Measurements from ENCODE around the gene CARM1. TPM values are rescaled to one million over a fixed set of nuclear protein-coding genes. Genes with fewer than 3 reads are reported as not detected.
"Not testable (repeated sequence)": the region's sequence is repeated elsewhere in the genome, so short reads cannot be mapped to it uniquely, and the experiment has no call there.

The CARM1 gene
- total and polyA plus RNA-seq, 5 donors: 30.8 to 37.2 (median 32.6) TPM

DNA sequence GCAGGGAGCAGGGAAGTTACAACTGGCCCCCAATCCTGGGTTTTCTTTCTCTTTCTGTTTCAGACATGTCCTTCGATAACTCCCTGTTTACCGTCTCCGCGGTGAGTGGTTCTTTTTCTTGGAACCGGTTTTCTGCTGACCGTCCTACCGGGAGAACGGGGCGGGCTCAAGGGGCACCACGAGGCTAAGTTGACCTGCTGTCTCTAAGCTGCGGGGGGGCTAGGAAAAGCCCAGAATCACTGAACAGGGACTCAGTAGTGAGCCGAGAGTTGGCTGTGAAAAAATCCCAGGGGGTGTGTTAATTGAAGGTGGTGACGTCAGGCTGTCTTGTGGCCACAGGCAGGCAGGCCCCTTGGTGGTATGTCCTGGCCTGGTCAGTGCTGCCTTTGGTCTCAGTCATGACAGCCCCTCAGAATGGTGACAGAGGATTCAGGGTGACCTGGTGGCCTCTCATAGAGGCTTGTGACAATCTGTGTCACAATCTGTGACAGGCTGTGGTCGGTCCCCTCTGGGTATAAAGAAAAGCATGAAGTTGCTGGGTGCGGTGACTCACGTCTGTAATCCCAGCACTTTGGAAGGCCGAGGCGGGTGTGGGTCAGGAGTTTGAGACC is 8.1 kb upstream of the CARM1 start:
- Histone ChIP-seq H3K27ac (ENCODE audit: low read length) (no peak overlapping the region), H3K4me3 (ENCODE audit: low read length) (no peak overlapping the region), H3K4me1 (ENCODE audit: control insufficient read depth, insufficient read depth, low read length) (peaks cover 2% of the 10 kb centered on the region), H3K9me3 (ENCODE audit: control insufficient read depth, low read length) (no peaks in the 10 kb centered on the region), H3K27me3 (ENCODE audit: control insufficient read depth, insufficient read depth) (no peaks in the 10 kb centered on the region)
- intact Hi-C loops (cut with DNase I): loop anchor here in 3 of 4 donors (10.0 kb wide), 3 partner anchors 78 to 148 kb away; partner anchors contain the start of gene DNM2 (in 3 of the 3)
- peak; percentile 10 to 45 for ATAC-seq
- 62% methylated on average over 18 of the region's 18 CpGs for WGBS
- peak in 2 of 3 donors; percentile 39 to 55 for DNase-seq

DNA sequence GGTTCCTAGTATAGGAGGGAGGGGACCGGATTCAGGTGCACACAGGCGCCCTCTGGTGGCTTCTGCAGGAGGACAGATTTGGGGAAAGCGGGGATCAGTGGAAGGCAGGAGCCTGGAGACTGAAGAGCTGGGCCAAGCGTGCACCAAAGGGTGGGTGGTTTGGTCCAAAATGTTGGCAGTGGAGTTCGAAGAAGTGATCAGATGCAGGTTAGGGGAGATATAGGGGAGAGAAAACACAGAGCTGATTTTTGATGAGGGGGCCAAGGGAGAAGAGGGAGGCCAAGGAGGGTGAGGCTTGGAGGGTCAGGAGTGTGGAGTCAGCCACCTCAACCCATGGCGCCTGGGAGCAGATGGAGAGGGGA is 6.8 kb upstream of the CARM1 start:
- WGBS: 12% methylated on average over 6 of the region's 6 CpGs
- intact Hi-C loops (cut with DNase I): loop anchor here in 3 of 4 donors (10.0 kb wide), 3 partner anchors 80 to 150 kb away; partner anchors contain the start of gene DNM2 (in 3 of the 3)
- no peaks in the 10 kb centered on the region for H3K27me3 ChIP-seq (ENCODE audit: control insufficient read depth, insufficient read depth)
- peaks cover 2% of the 10 kb centered on the region for H3K4me1 ChIP-seq (ENCODE audit: control insufficient read depth, insufficient read depth, low read length)
- DNase-seq: peak; percentile 82 to 95 (median 94)
- no peaks in the 10 kb centered on the region for H3K9me3 ChIP-seq (ENCODE audit: control insufficient read depth, low read length)
- H3K4me3 ChIP-seq (ENCODE audit: low read length): no peak overlapping the region
- ATAC-seq: peak; percentile 75 to 76
- no peak overlapping the region for H3K27ac ChIP-seq (ENCODE audit: low read length)

GRCh38 chr19:10866495-10866894 is 4.9 kb upstream of the CARM1 start:
- H3K27me3 ChIP-seq (ENCODE audit: control insufficient read depth, insufficient read depth): no peaks in the 10 kb centered on the region
- DNase-seq (no peak), ATAC-seq (no peak)
- no peak overlapping the region for H3K4me3 ChIP-seq (ENCODE audit: low read length)
- intact Hi-C loops (cut with DNase I): loop anchor here (5.0 to 10.0 kb wide), 5 partner anchors 82 to 152 kb away; partner anchors contain the start of gene DNM2 (in 4 of the 4)
- H3K27ac ChIP-seq (ENCODE audit: low read length): no peak overlapping the region
- WGBS: 88% methylated on average over 10 of the region's 10 CpGs
- peaks cover 2% of the 10 kb centered on the region for H3K4me1 ChIP-seq (ENCODE audit: control insufficient read depth, insufficient read depth, low read length)
- H3K9me3 ChIP-seq (ENCODE audit: control insufficient read depth, low read length): no peaks in the 10 kb centered on the region

GRCh38 chr19:10868872-10869547 is 2.3 kb upstream of the CARM1 start:
- H3K27ac ChIP-seq (ENCODE audit: low read length): no peak overlapping the region
- no peaks in the 10 kb centered on the region for H3K27me3 ChIP-seq (ENCODE audit: control insufficient read depth, insufficient read depth)
- DNase-seq (no peak), ATAC-seq (no peak)
- peaks cover 2% of the 10 kb centered on the region for H3K4me1 ChIP-seq (ENCODE audit: control insufficient read depth, insufficient read depth, low read length)
- WGBS: 92% methylated on average over 10 of the region's 10 CpGs
- intact Hi-C loops (cut with DNase I): loop anchor here (5.0 to 10.0 kb wide), 5 partner anchors 84 to 154 kb away; partner anchors contain the start of gene DNM2 (in 4 of the 4)
- no peak overlapping the region for H3K4me3 ChIP-seq (ENCODE audit: low read length)
- H3K9me3 ChIP-seq (ENCODE audit: control insufficient read depth, low read length): no peaks in the 10 kb centered on the region

DNA sequence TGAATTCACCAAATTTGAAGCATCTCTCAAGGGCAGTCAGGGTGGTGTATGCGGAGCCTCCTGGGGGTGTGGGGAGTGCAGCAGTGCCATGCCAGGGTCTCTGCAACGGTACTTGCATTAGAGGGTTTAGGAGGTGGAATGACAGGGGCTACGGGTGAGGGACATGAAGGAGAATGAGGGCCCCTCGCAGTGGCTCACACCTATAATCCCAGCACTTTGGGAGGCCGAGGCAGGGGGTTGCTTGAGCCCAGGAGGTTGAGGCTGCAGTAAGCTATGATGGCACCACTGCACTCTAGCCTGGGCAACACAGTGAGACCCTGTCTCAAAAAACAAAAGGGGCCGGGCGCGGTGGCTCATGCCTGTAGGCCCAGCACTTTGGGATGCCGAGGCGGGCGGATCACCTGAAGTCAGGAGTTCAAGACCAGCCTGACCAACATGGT is 1.5 kb upstream of the CARM1 start:
- H3K9me3 ChIP-seq (ENCODE audit: control insufficient read depth, low read length); ATAC-seq; H3K4me3 ChIP-seq (ENCODE audit: low read length); H3K4me1 ChIP-seq (ENCODE audit: control insufficient read depth, insufficient read depth, low read length); H3K27ac ChIP-seq (ENCODE audit: low read length); H3K27me3 ChIP-seq (ENCODE audit: control insufficient read depth, insufficient read depth): not testable (repeated sequence)
- 94% methylated on average over 11 of the region's 11 CpGs for WGBS
- peak; percentile 56 to 74 (median 73) for DNase-seq
- intact Hi-C loops (cut with DNase I): loop anchor here (2.0 to 10.0 kb wide), 8 partner anchors 35 to 155 kb away; partner anchors contain the start of genes DNM2 (in 4 of the 4), TIMM29 (in 3 of the 4) and YIPF2 (in 3 of the 4)

- DNase-seq (no peak), ATAC-seq (peak; percentile 9 to 32)
- WGBS: 3% methylated on average over 21 of the region's 22 CpGs
- Histone ChIP-seq H3K4me1 (ENCODE audit: control insufficient read depth, insufficient read depth, low read length) (no peaks in the 10 kb centered on the region), H3K9me3 (ENCODE audit: control insufficient read depth, low read length) (no peaks in the 10 kb centered on the region), H3K4me3 (ENCODE audit: low read length) (peak overlapping the region; percentile 25), H3K27me3 (ENCODE audit: control insufficient read depth, insufficient read depth) (no peaks in the 10 kb centered on the region), H3K27ac (ENCODE audit: low read length) (peak overlapping the region; percentile 13)
- intact Hi-C loops (cut with DNase I): loop anchor here in 3 of 4 donors (2.0 to 10.0 kb wide), 3 partner anchors 36 to 57 kb away; partner anchors contain the start of genes TIMM29 (in 3 of the 3) and YIPF2 (in 3 of the 3)
Observed at GRCh38 chr19:10870501-10870954, 825 bp upstream of the CARM1 start.

DNA sequence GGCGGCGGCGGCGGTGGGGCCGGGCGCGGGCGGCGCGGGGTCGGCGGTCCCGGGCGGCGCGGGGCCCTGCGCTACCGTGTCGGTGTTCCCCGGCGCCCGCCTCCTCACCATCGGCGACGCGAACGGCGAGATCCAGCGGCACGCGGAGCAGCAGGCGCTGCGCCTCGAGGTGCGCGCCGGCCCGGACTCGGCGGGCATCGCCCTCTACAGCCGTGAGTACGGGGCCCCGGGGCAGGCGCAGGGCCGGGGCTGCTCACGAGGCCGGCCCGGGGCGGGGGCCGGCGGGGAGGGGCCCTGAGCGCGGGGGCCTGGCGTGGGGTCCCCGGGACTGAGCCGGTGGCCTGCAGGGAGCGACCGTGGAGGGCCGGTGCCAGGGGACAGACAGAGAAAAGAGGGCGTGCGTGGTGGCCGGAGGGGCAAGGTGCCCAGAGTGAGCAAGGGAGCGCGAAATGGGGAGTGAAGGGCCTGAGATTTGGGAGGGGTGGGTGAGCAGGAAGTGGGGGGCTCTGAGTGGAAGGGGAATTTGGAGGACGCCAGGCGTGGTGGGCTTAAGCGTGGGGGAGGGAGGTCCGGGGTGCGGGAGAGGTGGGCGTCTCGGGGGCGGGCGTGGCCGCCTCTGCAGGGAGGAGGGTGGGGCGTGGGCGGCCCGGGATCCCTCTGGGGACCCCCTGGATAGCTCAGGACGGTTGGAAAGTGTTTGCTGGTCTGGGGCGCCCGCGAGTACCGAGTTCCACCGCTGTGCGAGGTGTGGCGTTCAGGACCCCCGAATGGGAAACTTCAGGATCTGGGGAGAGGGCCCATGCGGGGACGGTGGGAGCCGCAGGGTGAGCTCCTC is 575 bp downstream of the CARM1 start:
- peaks cover 2% of the 10 kb centered on the region for H3K4me1 ChIP-seq (ENCODE audit: control insufficient read depth, insufficient read depth, low read length)
- DNase-seq (peak; percentile 64 to 85 (median 82)), ATAC-seq (peak in 1 of 2 donors; percentile 3)
- peak overlapping the region; percentile 98 for H3K4me3 ChIP-seq (ENCODE audit: low read length)
- H3K9me3 ChIP-seq (ENCODE audit: control insufficient read depth, low read length): no peaks in the 10 kb centered on the region
- whole genome bisulfite sequencing: under 1% methylated on average over 90 of the region's 90 CpGs
- H3K27ac ChIP-seq (ENCODE audit: low read length): peak overlapping the region; percentile 76
- no peaks in the 10 kb centered on the region for H3K27me3 ChIP-seq (ENCODE audit: control insufficient read depth, insufficient read depth)
- intact Hi-C loops (cut with DNase I): loop anchor here in 3 of 4 donors (2.0 to 10.0 kb wide), 3 partner anchors 37 to 55 kb away; partner anchors contain the start of genes TIMM29 (in 3 of the 3) and YIPF2 (in 3 of the 3)

- Histone ChIP-seq H3K9me3 (ENCODE audit: control insufficient read depth, low read length) (no peaks in the 10 kb centered on the region), H3K4me1 (ENCODE audit: control insufficient read depth, insufficient read depth, low read length) (peaks cover 2% of the 10 kb centered on the region), H3K4me3 (ENCODE audit: low read length) (peak overlapping the region; percentile 98), H3K27ac (ENCODE audit: low read length) (no peak overlapping the region), H3K27me3 (ENCODE audit: control insufficient read depth, insufficient read depth) (no peaks in the 10 kb centered on the region)
- intact Hi-C loops (cut with DNase I): loop anchor here in 3 of 4 donors (5.0 to 10.0 kb wide), 2 partner anchors 52 to 55 kb away; partner anchors contain the start of genes TIMM29 (in 3 of the 3) and YIPF2 (in 3 of the 3)
- 8% methylated on average over 16 of the region's 16 CpGs for WGBS
- ATAC-seq: no peak
- DNase-seq: no peak
Observed at GRCh38 chr19:10872546-10873107, 1.3 kb downstream of the CARM1 start.

DNA sequence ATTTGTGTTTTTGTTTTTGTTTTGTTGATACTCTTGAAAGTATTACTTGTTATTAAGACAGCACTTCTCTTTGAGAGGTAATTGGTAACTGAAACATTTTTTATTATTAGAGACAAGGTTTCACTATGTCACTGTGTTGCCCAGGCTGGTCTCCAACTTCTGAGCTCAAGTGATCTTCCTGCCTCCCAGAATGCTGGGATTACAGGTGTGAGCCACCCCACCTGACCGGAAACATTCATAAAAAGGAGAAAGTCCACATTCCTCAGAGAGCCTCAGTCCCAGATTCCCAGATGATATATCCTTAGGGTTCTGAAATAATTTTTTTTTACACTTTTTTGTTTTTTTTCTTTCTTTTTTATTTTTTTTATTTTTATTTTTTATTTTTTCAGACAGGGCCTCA is 2.7 kb downstream of the CARM1 start:
- no peaks in the 10 kb centered on the region for H3K27me3 ChIP-seq (ENCODE audit: control insufficient read depth, insufficient read depth)
- H3K4me3 ChIP-seq (ENCODE audit: low read length): no peak overlapping the region
- H3K4me1 ChIP-seq (ENCODE audit: control insufficient read depth, insufficient read depth, low read length): peaks cover 2% of the 10 kb centered on the region
- WGBS: 100% methylated on average over 1 of the region's 1 CpG
- H3K27ac ChIP-seq (ENCODE audit: low read length): no peak overlapping the region
- ATAC-seq (no peak), DNase-seq (no peak)
- intact Hi-C loops (cut with DNase I): loop anchor here in 3 of 4 donors (5.0 to 10.0 kb wide), 2 partner anchors 51 to 53 kb away; partner anchors contain the start of genes TIMM29 (in 3 of the 3) and YIPF2 (in 3 of the 3)
- no peaks in the 10 kb centered on the region for H3K9me3 ChIP-seq (ENCODE audit: control insufficient read depth, low read length)

All from right cardiac atrium (tissue), 5 donors.